Left lung (tissue), 14 donors: ENCODE results near the gene HMG20A. TPM values are rescaled to one million over a fixed set of nuclear protein-coding genes. Genes with fewer than 3 reads are reported as not detected.

Experiments used
- ATAC-seq: fragments of 200-7000 bp; cut with Tn5 transposase; one replicate; pipeline ENCODE4 v1.9.1; 2020; ENCODE audit warnings: moderate library complexity
- DNase-seq, 4 donors: peaks; one replicate each; pipeline ENCODE4 v3.0.0-alpha.2; 2013 to 2020
- H3K27ac ChIP-seq, 2 donors: fragments of 200-600 bp; sonication (generic) in 1 of 2; one replicate each; pipeline versions ENCODE4 v1.5.0 to v1.8.0; 2020 to 2021
- H3K27me3 ChIP-seq, 2 donors: fragments of 200-600 bp; sonication (generic) in 1 of 2; one replicate each; pipeline versions ENCODE4 v1.5.0 to v1.8.0; 2020 to 2021
- H3K36me3 ChIP-seq, 2 donors: fragments of 200-600 bp; sonication (generic) in 1 of 2; one replicate each; pipeline versions ENCODE4 v1.5.0 to v1.8.0; 2020 to 2021
- H3K4me1 ChIP-seq, 2 donors: fragments of 200-600 bp; one replicate each; pipeline ENCODE4 v1.8.0; 2021
- H3K4me3 ChIP-seq, 2 donors: fragments of 200-600 bp; sonication (generic) in 1 of 2; one replicate each; pipeline versions ENCODE4 v1.5.0 to v1.8.0; 2020 to 2021; ENCODE audit warnings: mild to moderate bottlenecking in 1 of 2
- H3K9me3 ChIP-seq, 2 donors: fragments of 200-600 bp; sonication (generic) in 1 of 2; one replicate each; pipeline versions ENCODE4 v1.5.0 to v1.8.0; 2020 to 2021
- CTCF ChIP-seq, 2 donors: fragments of 200-600 bp; sonication (generic) in 1 of 2; IDR thresholded peaks; one replicate each; pipeline versions ENCODE4 v1.5.0 to v1.8.0; 2021; ENCODE audit warnings: antibody characterized with exemption in 2 of 2
- intact Hi-C, 2 donors: fragments of 100-400 bp; cut with DNase I; formaldehyde crosslinking; loops; one replicate each; pipeline versions ENCODE4 v1.11.2 to v1.14.2; 2022
- long read RNA-seq, 12 donors: library from polyadenylated mRNA in 2 of 12; unstranded in 2 of 12; transcript quantifications; one replicate each; pipeline ENCODE4 v2.0.0 and lab custom pipeline, GENCODE V29; 2019 to 2026
- polyA plus RNA-seq, 6 donors: library from polyadenylated mRNA; unstranded; fragments of 120-200 nt; gene quantifications; one replicate each; pipeline ENCODE4 v1.2.1, GENCODE V29; 2013; ENCODE audit not compliant: insufficient read length in 6 of 6
- total RNA-seq, 2 donors: library from RNA; stranded (reverse); fragmentation: NEBNext Ultra II Directional; extraction: Animal tissue kit (Norgen Biotek cat#: 25700); gene quantifications; one replicate each; pipeline ENCODE4 v1.2.1, GENCODE V29; 2021
- donor health status: DM: no; HTN: yes; CAD: no.
- donor health status: DM: no; HTN: no; CAD: no.

The HMG20A gene
- total RNA-seq, result 10 to 100 TPM; 34.9 to 40.3 TPM
- 10 to 100 TPM; 72.7 to 93.5 (median 79.6) TPM for polyA plus RNA-seq
- long read RNA-seq, donor 1, full-length matches to known transcripts, result 60 of 60 reads
- long read RNA-seq, donor 1, partial matches to known transcripts, result 0 of 60 reads
- long read RNA-seq, donor 1, other reads (novel, unspliced or antisense), result 0 of 60 reads
- long read RNA-seq, donor 2, full-length matches to known transcripts, result 54 of 54 reads
- long read RNA-seq, donor 2, partial matches to known transcripts, result 0 of 54 reads
- long read RNA-seq, donor 2, other reads (novel, unspliced or antisense), result 0 of 54 reads
- long read RNA-seq, donor 3, full-length matches to known transcripts, result 32 of 32 reads
- long read RNA-seq, donor 3, partial matches to known transcripts, result 0 of 32 reads
- long read RNA-seq, donor 3, other reads (novel, unspliced or antisense), result 0 of 32 reads
- long read RNA-seq, donor 4, partial matches to known transcripts, result 5 of 7 reads
- long read RNA-seq, donor 4, other reads (novel, unspliced or antisense), result 1 of 7 reads
- long read RNA-seq, donor 5, full-length matches to known transcripts, result 41 of 41 reads
- long read RNA-seq, donor 5, partial matches to known transcripts, result 0 of 41 reads
- long read RNA-seq, donor 5, other reads (novel, unspliced or antisense), result 0 of 41 reads
- long read RNA-seq, donor 6, full-length matches to known transcripts, result 37 of 37 reads
- long read RNA-seq, donor 6, partial matches to known transcripts, result 0 of 37 reads
- long read RNA-seq, donor 6, other reads (novel, unspliced or antisense), result 0 of 37 reads
- long read RNA-seq, donor 7, full-length matches to known transcripts, result 13 of 13 reads
- long read RNA-seq, donor 7, partial matches to known transcripts, result 0 of 13 reads
- long read RNA-seq, donor 7, other reads (novel, unspliced or antisense), result 0 of 13 reads
- long read RNA-seq, donor 8, full-length matches to known transcripts, result 30 of 30 reads
- long read RNA-seq, donor 8, partial matches to known transcripts, result 0 of 30 reads
- long read RNA-seq, donor 8, other reads (novel, unspliced or antisense), result 0 of 30 reads
- long read RNA-seq, donor 9, partial matches to known transcripts, result 0 of 1 reads
- long read RNA-seq, donor 9, other reads (novel, unspliced or antisense), result 0 of 1 reads
- long read RNA-seq, donor 10, partial matches to known transcripts, result 4 of 6 reads
- long read RNA-seq, donor 10, other reads (novel, unspliced or antisense), result 2 of 6 reads
- long read RNA-seq, donor 11, result 0 reads
- long read RNA-seq, donor 12, full-length matches to known transcripts, result 25 of 25 reads
- long read RNA-seq, donor 12, partial matches to known transcripts, result 0 of 25 reads
- long read RNA-seq, donor 12, other reads (novel, unspliced or antisense), result 0 of 25 reads

GRCh38 chr15:77420610-77421369 lies at the start of gene HMG20A:
HMG20A (plus strand) TSS chr15:77420888; CDS start chr15:77458408, 37,520 bp downstream.
- Histone ChIP-seq H3K4me3 (peak within 1 kb of the TSS; percentile 68 to 88), H3K4me1 (peaks cover 21 to 69% of the 10 kb centered on the region in 2 donors), H3K36me3 (no peaks in the 10 kb centered on the region), H3K27me3 (no peaks in the 10 kb centered on the region), H3K27ac (peak within 1 kb of the TSS; percentile 91 to 96), H3K9me3 (no peaks in the 10 kb centered on the region)
- ATAC-seq (peak; percentile 65), DNase-seq (peak; percentile 66 to 93 (median 81))
- intact Hi-C loops, result no loop called here
- TF ChIP-seq CTCF (IDR thresholded peaks at IDR 0.05), result no peak

- DNase-seq (no peak), ATAC-seq (no peak)
- no peaks in the 10 kb centered on the region for H3K36me3 ChIP-seq
- no peak overlapping the region for H3K27ac ChIP-seq
- no peak overlapping the region for H3K4me3 ChIP-seq
- no peaks in the 10 kb centered on the region for H3K9me3 ChIP-seq
- H3K27me3 ChIP-seq, result no peaks in the 10 kb centered on the region
- intact Hi-C loops, result no loop called here
- H3K4me1 ChIP-seq, result no peaks in the 10 kb centered on the region
- no peak for TF ChIP-seq CTCF (IDR thresholded peaks at IDR 0.05)
Observed at GRCh38 chr15:77371850-77372563, 48.7 kb upstream of the HMG20A start.

- Histone ChIP-seq H3K4me3 (no peak overlapping the region), H3K4me1 (no peaks in the 10 kb centered on the region), H3K27me3 (no peaks in the 10 kb centered on the region), H3K27ac (no peak overlapping the region), H3K9me3 (no peaks in the 10 kb centered on the region), H3K36me3 (no peaks in the 10 kb centered on the region)
- intact Hi-C loops, result no loop called here
- ATAC-seq (no peak), DNase-seq (no peak)
- no peak for TF ChIP-seq CTCF (IDR thresholded peaks at IDR 0.05)
Observed at GRCh38 chr15:77373441-77373840, 47.2 kb upstream of the HMG20A start.

- H3K4me1 ChIP-seq, result no peaks in the 10 kb centered on the region
- intact Hi-C loops, result no loop called here
- no peak overlapping the region for H3K4me3 ChIP-seq
- DNase-seq (no peak), ATAC-seq (no peak)
- H3K36me3 ChIP-seq, result no peaks in the 10 kb centered on the region
- H3K9me3 ChIP-seq, result no peaks in the 10 kb centered on the region
- H3K27me3 ChIP-seq, result no peaks in the 10 kb centered on the region
- TF ChIP-seq CTCF (IDR thresholded peaks at IDR 0.05), result no peak
- no peak overlapping the region for H3K27ac ChIP-seq
Observed at GRCh38 chr15:77375133-77375532, 45.6 kb upstream of the HMG20A start.
